NT2/D1 (cell line): ENCODE measurements around the gene OPTC.

Source experiments
- SUZ12 ChIP-seq: IDR thresholded peaks from 2 replicates; pipeline ENCODE4 v1.6.1; 2011; ENCODE audit not compliant: insufficient read length, insufficient read depth; ENCODE audit errors: extremely low read depth
- YY1 ChIP-seq: IDR thresholded peaks from 2 replicates; pipeline ENCODE4 v1.6.1; 2011; ENCODE audit not compliant: insufficient read length, insufficient read depth
- ZNF274 ChIP-seq: IDR thresholded peaks from 2 replicates; pipeline ENCODE4 v1.6.1; 2011; ENCODE audit warnings: mild to moderate bottlenecking, low read depth, low read length

DNA sequence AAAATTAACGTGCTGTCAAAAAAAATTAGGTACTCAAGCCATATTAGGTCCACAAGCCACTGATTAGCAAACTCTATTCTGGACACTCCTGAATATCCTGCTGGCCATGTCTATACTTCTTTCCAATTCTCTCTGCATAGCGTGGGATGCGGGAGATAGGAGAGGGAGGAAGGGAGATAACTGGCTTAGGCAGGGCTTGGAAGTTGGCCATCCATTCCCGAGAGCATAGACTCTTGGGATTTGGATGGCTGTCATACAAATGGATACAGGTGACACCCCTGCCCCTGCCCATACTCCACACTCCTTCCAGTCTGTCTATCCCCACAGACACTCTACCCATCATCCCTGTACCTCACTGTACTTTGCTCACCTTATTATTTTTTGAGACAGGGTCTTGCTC is 20.7 kb upstream of the OPTC start:
- TF ChIP-seq YY1 (no peak), ZNF274 (no peak), SUZ12 (no peak)
